HepG2 (cell line): ENCODE results near the gene R3HDM1. TPM values are rescaled to one million over a fixed set of nuclear protein-coding genes. Genes with fewer than 3 reads are reported as not detected.
A peak's percentile ranks its signal among the peaks of the same experiment; 100 is the strongest.

Source experiments
- CREM ChIP-seq, 2 experiments: sonication (generic) in 1 of 2; formaldehyde crosslinking in 1 of 2; IDR thresholded peaks; 2 replicates each; pipeline versions ENCODE4 v1.4.0 to v1.6.1; 2016 to 2020; ENCODE audit warnings: antibody characterized with exemption in 1 of 2, mild to moderate bottlenecking in 1 of 2, missing genetic modification reagents in 1 of 2
- EHMT2 ChIP-seq: fragments of 200-600 bp; sonication (generic); IDR thresholded peaks from 2 replicates; pipeline ENCODE4 v1.7.0; 2017; ENCODE audit warnings: antibody characterized with exemption, low read depth, low read length, borderline replicate concordance
- HHEX ChIP-seq: IDR thresholded peaks from 2 replicates; pipeline ENCODE4 v1.6.1; 2016; ENCODE audit warnings: control low read depth
- KAT7 ChIP-seq: IDR thresholded peaks from 2 replicates; pipeline ENCODE4 v1.6.1; 2018; ENCODE audit warnings: borderline replicate concordance, missing compliant biosample characterization
- MYPOP ChIP-seq: sonication (generic); formaldehyde crosslinking; IDR thresholded peaks from 2 replicates; pipeline ENCODE4 v1.8.1; 2023; ENCODE audit warnings: mild to moderate bottlenecking, moderate library complexity, missing genetic modification reagents
- RARG ChIP-seq: sonication (generic); formaldehyde crosslinking; IDR thresholded peaks from 2 replicates; pipeline ENCODE4 v1.4.0; 2020; ENCODE audit warnings: low read depth, mild to moderate bottlenecking, missing genetic modification reagents
- RNF2 ChIP-seq: fragments of 450-650 bp; conservative IDR thresholded peaks from 2 replicates; pipeline ENCODE4 v1.6.1; 2016; ENCODE audit warnings: low read depth
- SMYD3 ChIP-seq: sonication (generic); formaldehyde crosslinking; IDR thresholded peaks from 2 replicates; pipeline ENCODE4 v1.8.1; 2023; ENCODE audit warnings: mild to moderate bottlenecking, missing genetic modification reagents
- SP5 ChIP-seq: IDR thresholded peaks from 2 replicates; pipeline ENCODE4 v1.6.1; 2016; ENCODE audit warnings: low read depth, borderline replicate concordance
- ZFP36L1 ChIP-seq: sonication (generic); formaldehyde crosslinking; IDR thresholded peaks from 2 replicates; pipeline ENCODE4 v1.8.0; 2022; ENCODE audit warnings: mild to moderate bottlenecking, missing genetic modification reagents, moderate library complexity
- ZNF501 ChIP-seq: sonication (generic); formaldehyde crosslinking; IDR thresholded peaks from 2 replicates; pipeline ENCODE4 v1.5.1; 2020; ENCODE audit warnings: mild to moderate bottlenecking, moderate library complexity, missing genetic modification reagents
- ZNF674 ChIP-seq: sonication (generic); formaldehyde crosslinking; IDR thresholded peaks from 2 replicates; pipeline ENCODE4 v1.5.0; 2020; ENCODE audit warnings: low read depth, mild to moderate bottlenecking, missing genetic modification reagents
- ZSCAN21 ChIP-seq: sonication (generic); formaldehyde crosslinking; IDR thresholded peaks from 2 replicates; pipeline ENCODE4 v1.8.0; 2022; ENCODE audit warnings: mild to moderate bottlenecking, missing genetic modification reagents, moderate library complexity, borderline replicate concordance
- polyA plus RNA-seq, 8 experiments: library from polyadenylated mRNA; depleted of rRNA in 3 of 8; stranded (reverse) in 7 of 8; unstranded in 1 of 8; fragments of >200 nt; fragmentation: Illumina TruSeq in 4 of 8; extraction: Trizol in 4 of 8; gene quantifications; 2 replicates each; pipeline versions ENCODE4 v1.2.1 to v1.2.3, GENCODE V29; 2011 to 2016; ENCODE audit warnings: low read depth in 4 of 8, missing spikeins in 1 of 8, mixed read lengths in 1 of 8; ENCODE audit not compliant: insufficient read depth in 1 of 8
- total RNA-seq, 5 experiments: library from RNA; depleted of rRNA; stranded (reverse); fragments of >200 nt; fragmentation: Illumina TruSeq; extraction: Trizol; gene quantifications; 2 replicates each; pipeline ENCODE4 v1.2.3, GENCODE V29; 2016; ENCODE audit warnings: low read depth in 1 of 5
- TF ChIP-seq, protein P1 (sequence below): sonication (generic); formaldehyde crosslinking; IDR thresholded peaks from 2 replicates; pipeline ENCODE4 v1.5.0; 2020; ENCODE audit warnings: mild to moderate bottlenecking, missing genetic modification reagents, borderline replicate concordance
- TF ChIP-seq, protein P2 (sequence below): sonication (generic); formaldehyde crosslinking; IDR thresholded peaks from 2 replicates; pipeline ENCODE4 v1.5.0; 2020; ENCODE audit warnings: missing genetic modification reagents
- TF ChIP-seq, protein P3 (sequence below): sonication (generic); formaldehyde crosslinking; IDR thresholded peaks from 2 replicates; pipeline ENCODE4 v1.4.0; 2020; ENCODE audit warnings: mild to moderate bottlenecking, missing genetic modification reagents
- TF ChIP-seq, protein P4 (sequence below): sonication (generic); formaldehyde crosslinking; IDR thresholded peaks from 2 replicates; pipeline ENCODE4 v1.4.0; 2020; ENCODE audit warnings: missing genetic modification reagents, borderline replicate concordance
- TF ChIP-seq, protein P5 (sequence below): sonication (generic); formaldehyde crosslinking; IDR thresholded peaks from 2 replicates; pipeline ENCODE4 v1.9.0; 2021; ENCODE audit warnings: missing genetic modification reagents, mild to moderate bottlenecking, borderline replicate concordance

Gene R3HDM1
- total and polyA plus RNA-seq, 2 of the 13 experiments (the other 11 are each of a cell fraction or from before 2014, with no cell fraction given), result 15.7 to 54.3 TPM

DNA sequence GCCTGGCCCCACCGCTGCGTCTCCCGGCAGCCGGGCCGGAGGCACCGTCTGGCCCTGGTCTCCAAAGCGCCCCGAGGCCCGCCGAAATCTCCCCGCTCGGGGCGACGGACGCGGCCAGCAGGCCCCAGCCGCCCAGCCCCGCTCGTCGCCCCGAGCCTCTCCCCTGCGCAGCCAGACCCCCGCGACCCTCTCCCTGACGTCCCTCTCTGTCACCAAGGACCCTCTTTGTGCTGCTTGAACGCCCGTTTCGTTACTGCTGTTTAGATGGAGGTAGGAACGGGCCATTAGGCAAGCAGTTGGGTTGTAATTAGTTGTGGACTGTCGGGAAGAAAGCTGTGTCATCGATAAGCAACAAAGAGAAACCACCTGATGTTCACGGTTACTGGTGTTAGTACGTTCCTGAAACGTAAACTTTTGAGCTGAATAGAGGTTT, 211.1 kb downstream of the R3HDM1 start (continued):
- TF ChIP-seq, protein P1, sequence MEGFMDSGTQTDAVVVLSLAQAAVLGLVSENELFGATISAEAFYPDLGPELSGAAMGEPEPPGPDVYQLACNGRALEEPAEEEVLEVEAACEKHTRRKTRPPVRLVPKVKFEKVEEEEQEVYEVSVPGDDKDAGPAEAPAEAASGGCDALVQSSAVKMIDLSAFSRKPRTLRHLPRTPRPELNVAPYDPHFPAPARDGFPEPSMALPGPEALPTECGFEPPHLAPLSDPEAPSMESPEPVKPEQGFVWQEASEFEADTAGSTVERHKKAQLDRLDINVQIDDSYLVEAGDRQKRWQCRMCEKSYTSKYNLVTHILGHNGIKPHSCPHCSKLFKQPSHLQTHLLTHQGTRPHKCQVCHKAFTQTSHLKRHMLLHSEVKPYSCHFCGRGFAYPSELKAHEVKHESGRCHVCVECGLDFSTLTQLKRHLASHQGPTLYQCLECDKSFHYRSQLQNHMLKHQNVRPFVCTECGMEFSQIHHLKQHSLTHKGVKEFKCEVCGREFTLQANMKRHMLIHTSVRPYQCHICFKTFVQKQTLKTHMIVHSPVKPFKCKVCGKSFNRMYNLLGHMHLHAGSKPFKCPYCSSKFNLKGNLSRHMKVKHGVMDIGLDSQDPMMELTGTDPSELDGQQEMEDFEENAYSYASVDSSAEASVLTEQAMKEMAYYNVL (CRISPR knock-in tag), result no peak; the same call in 1 of the 2 replicates
- TF ChIP-seq CREM (IDR thresholded peaks at IDR 0.05) (no peak), CREM (CRISPR knock-in tag; IDR thresholded peaks at IDR 0.05) (no peak), ZNF674 (CRISPR knock-in tag) (peak; percentile 83; the same call in 1 of the 2 replicates), ZNF501 (0 out of 2 replicates have a peak, but pooled peaks have one; percentile 78), KAT7 (peak; percentile 94; the same call in 1 of the 2 replicates), ZFP36L1 (CRISPR knock-in tag) (no peak), MYPOP (peak; percentile 17; the same call in 1 of the 2 replicates), EHMT2 (no peak), RARG (CRISPR knock-in tag) (no peak; the same call in 1 of the 2 replicates), ZSCAN21 (no peak), RNF2 (0 out of 2 replicates have a peak, but pooled peaks have one; percentile 0), SMYD3 (CRISPR knock-in tag) (0 out of 2 replicates have a peak, but pooled peaks have one; percentile 4), SP5 (CRISPR knock-in tag) (0 out of 2 replicates have a peak, but pooled peaks have one; percentile 17), HHEX (no peak)
- TF ChIP-seq, protein P2, sequence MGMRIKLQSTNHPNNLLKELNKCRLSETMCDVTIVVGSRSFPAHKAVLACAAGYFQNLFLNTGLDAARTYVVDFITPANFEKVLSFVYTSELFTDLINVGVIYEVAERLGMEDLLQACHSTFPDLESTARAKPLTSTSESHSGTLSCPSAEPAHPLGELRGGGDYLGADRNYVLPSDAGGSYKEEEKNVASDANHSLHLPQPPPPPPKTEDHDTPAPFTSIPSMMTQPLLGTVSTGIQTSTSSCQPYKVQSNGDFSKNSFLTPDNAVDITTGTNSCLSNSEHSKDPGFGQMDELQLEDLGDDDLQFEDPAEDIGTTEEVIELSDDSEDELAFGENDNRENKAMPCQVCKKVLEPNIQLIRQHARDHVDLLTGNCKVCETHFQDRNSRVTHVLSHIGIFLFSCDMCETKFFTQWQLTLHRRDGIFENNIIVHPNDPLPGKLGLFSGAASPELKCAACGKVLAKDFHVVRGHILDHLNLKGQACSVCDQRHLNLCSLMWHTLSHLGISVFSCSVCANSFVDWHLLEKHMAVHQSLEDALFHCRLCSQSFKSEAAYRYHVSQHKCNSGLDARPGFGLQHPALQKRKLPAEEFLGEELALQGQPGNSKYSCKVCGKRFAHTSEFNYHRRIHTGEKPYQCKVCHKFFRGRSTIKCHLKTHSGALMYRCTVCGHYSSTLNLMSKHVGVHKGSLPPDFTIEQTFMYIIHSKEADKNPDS (CRISPR knock-in tag), result 0 out of 2 replicates have a peak, but pooled peaks have one; percentile 12
- TF ChIP-seq, protein P3, sequence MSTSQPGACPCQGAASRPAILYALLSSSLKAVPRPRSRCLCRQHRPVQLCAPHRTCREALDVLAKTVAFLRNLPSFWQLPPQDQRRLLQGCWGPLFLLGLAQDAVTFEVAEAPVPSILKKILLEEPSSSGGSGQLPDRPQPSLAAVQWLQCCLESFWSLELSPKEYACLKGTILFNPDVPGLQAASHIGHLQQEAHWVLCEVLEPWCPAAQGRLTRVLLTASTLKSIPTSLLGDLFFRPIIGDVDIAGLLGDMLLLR (CRISPR knock-in tag), result peak; percentile 17; the same call in 1 of the 2 replicates
- TF ChIP-seq, protein P4, sequence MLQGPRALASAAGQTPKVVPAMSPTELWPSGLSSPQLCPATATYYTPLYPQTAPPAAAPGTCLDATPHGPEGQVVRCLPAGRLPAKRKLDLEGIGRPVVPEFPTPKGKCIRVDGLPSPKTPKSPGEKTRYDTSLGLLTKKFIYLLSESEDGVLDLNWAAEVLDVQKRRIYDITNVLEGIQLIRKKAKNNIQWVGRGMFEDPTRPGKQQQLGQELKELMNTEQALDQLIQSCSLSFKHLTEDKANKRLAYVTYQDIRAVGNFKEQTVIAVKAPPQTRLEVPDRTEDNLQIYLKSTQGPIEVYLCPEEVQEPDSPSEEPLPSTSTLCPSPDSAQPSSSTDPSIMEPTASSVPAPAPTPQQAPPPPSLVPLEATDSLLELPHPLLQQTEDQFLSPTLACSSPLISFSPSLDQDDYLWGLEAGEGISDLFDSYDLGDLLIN (CRISPR knock-in tag), result no peak
- TF ChIP-seq, protein P5, sequence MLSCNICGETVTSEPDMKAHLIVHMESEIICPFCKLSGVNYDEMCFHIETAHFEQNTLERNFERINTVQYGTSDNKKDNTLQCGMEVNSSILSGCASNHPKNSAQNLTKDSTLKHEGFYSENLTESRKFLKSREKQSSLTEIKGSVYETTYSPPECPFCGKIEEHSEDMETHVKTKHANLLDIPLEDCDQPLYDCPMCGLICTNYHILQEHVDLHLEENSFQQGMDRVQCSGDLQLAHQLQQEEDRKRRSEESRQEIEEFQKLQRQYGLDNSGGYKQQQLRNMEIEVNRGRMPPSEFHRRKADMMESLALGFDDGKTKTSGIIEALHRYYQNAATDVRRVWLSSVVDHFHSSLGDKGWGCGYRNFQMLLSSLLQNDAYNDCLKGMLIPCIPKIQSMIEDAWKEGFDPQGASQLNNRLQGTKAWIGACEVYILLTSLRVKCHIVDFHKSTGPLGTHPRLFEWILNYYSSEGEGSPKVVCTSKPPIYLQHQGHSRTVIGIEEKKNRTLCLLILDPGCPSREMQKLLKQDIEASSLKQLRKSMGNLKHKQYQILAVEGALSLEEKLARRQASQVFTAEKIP, result no peak
